ENCODE data around the gene ACSF3. TPM values are rescaled to one million over a fixed set of nuclear protein-coding genes. Genes with fewer than 3 reads are reported as not detected.

Gene ACSF3
- total and polyA plus RNA-seq, 2 donors (not counting 1 experiment from before 2014, with no cell fraction given) = 45.2 to 113 TPM

- H3K36me3 ChIP-seq (replicated peaks in 1 of 2; ENCODE audit: control extremely low read depth in 1 of 2, control insufficient read depth in 1 of 2, extremely low read depth in 1 of 2, insufficient read depth in 2 of 2, low read length in 1 of 2) = peaks cover 0 to 4% of the 10 kb centered on the region in 2 experiments
- ATAC-seq (ENCODE audit: low read depth) = no peak
- TF ChIP-seq CTCF (IDR thresholded peaks at IDR 0.05) (no peak), EZH2 (IDR thresholded peaks at IDR 0.05; ENCODE audit: borderline replicate concordance, insufficient read depth, low read depth, low read length, poor library complexity, severe bottlenecking) (no peak)
- ChIA-PET POLR2A (no interaction called here), CTCF (interaction anchor here (0.7 to 1.5 kb wide), 2 partner anchors 154 to 158 kb away, joined by 3 to 4 read pairs; no protein-coding TSS in a partner anchor)
- H3K9ac ChIP-seq (ENCODE audit: low read length) = peak overlapping the region; percentile 76
- peaks cover 59% of the 10 kb centered on the region for H3K4me1 Mint-ChIP-seq
- 54% methylated on average over 7 of the region's 8 CpGs for WGBS (ENCODE audit: insufficient coverage)
- no peak for DNase-seq
- H3K79me2 ChIP-seq (ENCODE audit: control insufficient read depth, insufficient read depth, low read length) = peaks cover 54% of the 10 kb centered on the region
- peaks cover 19% of the 10 kb centered on the region for H3K27me3 Mint-ChIP-seq
- intact Hi-C loops (cut with micrococcal nuclease) = loop anchor here (2.0 to 10.0 kb wide), 3 partner anchors 60 to 152 kb away; partner anchors contain the start of gene ZNF778
- peak overlapping the region; percentile 86 for H3K4me2 ChIP-seq (replicated peaks; ENCODE audit: low read depth, low read length, poor library complexity, severe bottlenecking)
- peak overlapping the region; percentile 92 for H3K27ac Mint-ChIP-seq
- H3K4me1 ChIP-seq (ENCODE audit: control insufficient read depth in 2 of 2, insufficient read depth in 2 of 2, low read length in 2 of 2) = peaks cover 54 to 64% of the 10 kb centered on the region in 2 donors
- no peaks in the 10 kb centered on the region for H3K9me3 ChIP-seq (ENCODE audit: control extremely low read depth in 1 of 3, control insufficient read depth in 2 of 3, insufficient read depth in 1 of 3, low read length in 2 of 3)
- peak overlapping the region in 3 of 5 experiments; percentile 65 to 84 (median 79) for H3K4me3 ChIP-seq (ENCODE audit: control extremely low read depth in 1 of 5, extremely low read depth in 1 of 5, insufficient read depth in 1 of 5, low read depth in 2 of 5, low read length in 4 of 5)
- no peak overlapping the region for H2AFZ ChIP-seq (ENCODE audit: insufficient read depth, low read depth, low read length, poor library complexity, severe bottlenecking)
- peak overlapping the region; percentile 92 for H3K4me3 Mint-ChIP-seq
- H3K9me3 Mint-ChIP-seq (ENCODE audit: insufficient read depth) = no peaks in the 10 kb centered on the region
- H4K20me1 ChIP-seq (ENCODE audit: control insufficient read depth, insufficient read depth, low read length, poor library complexity, severe bottlenecking) = peaks cover 42% of the 10 kb centered on the region
- H3K27ac ChIP-seq (ENCODE audit: low read length in 2 of 2) = peak overlapping the region in 1 of 2 donors; percentile 63
- H3K27me3 ChIP-seq (replicated peaks in 1 of 4; ENCODE audit: control extremely low read depth in 1 of 4, control insufficient read depth in 3 of 4, insufficient read depth in 4 of 4, low read length in 3 of 4) = peaks cover 0 to 3% (median under 1%) of the 10 kb centered on the region in 4 experiments
Observed at GRCh38 chr16:89094880-89095258, 1.2 kb downstream of the ACSF3 start.

- H3K4me3 Mint-ChIP-seq = peak overlapping the region; percentile 92
- Histone ChIP-seq H2AFZ (ENCODE audit: insufficient read depth, low read depth, low read length, poor library complexity, severe bottlenecking) (no peak overlapping the region), H3K79me2 (ENCODE audit: control insufficient read depth, insufficient read depth, low read length) (peaks cover 61% of the 10 kb centered on the region), H3K4me2 (replicated peaks; ENCODE audit: low read depth, low read length, poor library complexity, severe bottlenecking) (peak overlapping the region; percentile 86), H3K36me3 (replicated peaks in 1 of 2; ENCODE audit: control extremely low read depth in 1 of 2, control insufficient read depth in 1 of 2, extremely low read depth in 1 of 2, insufficient read depth in 2 of 2, low read length in 1 of 2) (peaks cover 0 to 10% of the 10 kb centered on the region in 2 experiments), H3K9ac (ENCODE audit: low read length) (peak overlapping the region; percentile 76), H4K20me1 (ENCODE audit: control insufficient read depth, insufficient read depth, low read length, poor library complexity, severe bottlenecking) (peaks cover 49% of the 10 kb centered on the region), H3K4me3 (ENCODE audit: control extremely low read depth in 1 of 5, extremely low read depth in 1 of 5, insufficient read depth in 1 of 5, low read depth in 2 of 5, low read length in 4 of 5) (no peak overlapping the region), H3K4me1 (ENCODE audit: control insufficient read depth in 2 of 2, insufficient read depth in 2 of 2, low read length in 2 of 2) (peaks cover 54 to 67% of the 10 kb centered on the region in 2 donors), H3K27me3 (replicated peaks in 1 of 4; ENCODE audit: control extremely low read depth in 1 of 4, control insufficient read depth in 3 of 4, insufficient read depth in 4 of 4, low read length in 3 of 4) (peaks cover 0 to 3% (median under 1%) of the 10 kb centered on the region in 4 experiments), H3K9me3 (ENCODE audit: control extremely low read depth in 1 of 3, control insufficient read depth in 2 of 3, insufficient read depth in 1 of 3, low read length in 2 of 3) (no peaks in the 10 kb centered on the region), H3K27ac (ENCODE audit: low read length in 2 of 2) (peak overlapping the region in 1 of 2 donors; percentile 73)
- intact Hi-C loops (cut with micrococcal nuclease) = loop anchor here (2.0 to 10.0 kb wide), 3 partner anchors 61 to 153 kb away; partner anchors contain the start of gene ZNF778
- DNase-seq (peak; percentile 53), ATAC-seq (ENCODE audit: low read depth) (no peak)
- POLR2A ChIA-PET = no interaction called here
- CTCF ChIA-PET = no interaction called here
- 56% methylated on average over 13 of the region's 21 CpGs for WGBS (ENCODE audit: insufficient coverage)
- peaks cover 61% of the 10 kb centered on the region for H3K4me1 Mint-ChIP-seq
- no peaks in the 10 kb centered on the region for H3K9me3 Mint-ChIP-seq (ENCODE audit: insufficient read depth)
- peaks cover 15% of the 10 kb centered on the region for H3K27me3 Mint-ChIP-seq
- peak overlapping the region; percentile 92 for H3K27ac Mint-ChIP-seq
- TF ChIP-seq EZH2 (IDR thresholded peaks at IDR 0.05; ENCODE audit: borderline replicate concordance, insufficient read depth, low read depth, low read length, poor library complexity, severe bottlenecking) (no peak), CTCF (IDR thresholded peaks at IDR 0.05) (no peak)
Observed at GRCh38 chr16:89095491-89095951, 1.9 kb downstream of the ACSF3 start.

Data from B cell (primary cell).